HG03342 (cell line): ENCODE measurements around the gene PCIF1.
"Not testable (repeated sequence)": the region's sequence is repeated elsewhere in the genome, so short reads cannot be mapped to it uniquely, and the experiment has no call there.

Experiments
- ATAC-seq: cut with Tn5 transposase; IDR thresholded peaks from one replicate; pipeline ENCODE4 v1.9.1; 2021; ENCODE audit warnings: mild to moderate bottlenecking, moderate library complexity; ENCODE audit not compliant: unreplicated experiment

Gene PCIF1

DNA sequence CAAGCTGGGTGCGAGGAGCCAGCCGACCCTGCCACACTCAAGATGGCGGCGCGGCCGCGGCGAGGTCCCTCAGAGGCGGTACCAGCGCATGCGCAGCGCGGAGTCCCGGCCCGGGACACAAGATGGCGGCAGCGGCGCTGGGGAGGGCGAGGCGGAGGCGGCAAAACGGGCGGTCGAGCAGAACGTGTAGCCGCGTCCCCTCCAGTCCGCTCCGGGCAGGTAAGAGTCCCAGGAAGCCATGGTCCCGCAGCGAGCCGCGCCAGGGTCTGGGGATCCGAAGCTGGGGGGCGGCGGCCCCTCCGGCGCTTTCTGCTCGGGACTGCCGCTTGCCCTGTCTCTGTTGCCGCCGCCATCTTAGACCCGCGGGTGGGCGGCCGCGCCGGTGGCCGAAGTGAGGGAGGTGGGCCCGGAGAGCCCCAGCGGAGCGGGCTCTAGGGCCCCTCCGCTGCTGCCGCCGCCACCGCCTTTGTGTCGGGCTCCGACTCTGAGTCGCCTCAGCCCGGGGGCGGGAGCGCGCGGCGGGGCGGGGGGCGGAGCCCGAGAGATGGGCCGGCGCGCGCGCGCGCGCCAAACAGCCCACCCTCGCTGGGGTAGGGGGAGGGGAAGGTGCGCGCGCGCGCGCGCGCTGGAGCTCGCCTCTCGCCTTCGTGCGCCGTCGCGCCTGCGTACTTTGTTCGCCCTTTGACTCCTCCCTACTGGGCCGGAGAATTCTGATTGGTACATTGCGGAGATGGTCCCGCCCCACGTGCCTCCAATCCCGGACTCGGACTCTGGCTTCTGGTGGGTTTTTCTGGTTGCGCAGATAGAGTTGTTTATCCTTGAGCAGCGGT is at the start of gene PCIF1:
TSS of gene PCIF1 (plus strand) at position 98 of the 830 bp plus-strand sequence. CDS start 4,317 bp downstream, outside the sequence.
- peak; percentile 73 for ATAC-seq

DNA sequence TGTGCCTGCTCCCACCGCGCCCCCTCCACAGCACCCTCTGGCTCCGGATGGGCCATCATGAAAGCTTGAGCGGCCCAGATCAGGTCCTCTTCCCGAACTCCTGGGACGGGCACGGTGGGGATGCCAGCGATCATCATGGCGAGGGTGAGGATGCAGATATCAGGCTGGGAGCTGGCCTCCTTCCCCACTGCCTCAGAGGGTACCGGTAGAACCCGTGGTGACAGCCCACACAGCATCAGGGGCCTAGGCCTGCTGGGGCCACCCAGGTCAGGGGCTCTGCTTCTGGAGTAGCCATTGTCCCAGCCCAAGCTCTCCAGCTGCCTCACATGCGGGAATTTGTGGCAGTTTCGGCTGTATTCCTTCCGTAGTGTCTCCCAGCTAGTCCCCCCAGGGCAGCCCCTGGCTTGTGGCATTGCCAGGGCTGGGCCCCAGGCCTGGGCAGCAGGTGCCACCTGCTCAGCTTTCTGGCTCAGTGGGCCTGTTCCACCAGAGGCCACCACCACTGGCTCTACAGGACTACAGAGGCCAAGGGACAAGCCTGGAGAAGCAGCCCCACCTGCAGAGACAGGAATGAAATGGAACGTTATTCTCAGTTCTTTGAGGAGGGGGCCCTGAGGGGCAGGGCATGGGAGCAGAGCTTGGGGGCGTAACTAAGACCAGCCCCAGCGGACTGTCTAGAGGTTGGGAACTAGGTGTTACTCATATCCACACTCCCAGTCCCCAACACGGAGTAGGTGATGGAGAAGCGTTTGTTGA is 47.7 kb upstream of the PCIF1 start:
- no peak for ATAC-seq

DNA sequence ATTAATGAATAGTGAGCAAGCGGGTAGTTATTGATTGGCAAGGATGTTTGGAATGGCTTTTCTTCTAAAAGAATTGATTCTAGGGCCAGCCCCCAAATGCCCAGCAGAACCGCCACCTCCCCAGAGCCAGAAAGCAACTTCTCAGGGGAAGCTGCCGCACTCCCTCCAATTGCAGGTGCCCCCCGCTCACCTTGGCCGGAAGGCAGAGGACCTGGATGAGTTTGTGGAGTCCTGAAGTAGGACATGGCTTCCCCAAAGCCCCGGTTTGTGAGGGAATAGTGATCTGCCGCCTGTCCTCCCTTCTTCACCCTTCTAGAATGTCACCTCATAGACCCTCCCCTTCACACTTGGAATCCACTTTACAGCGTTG is 47.2 kb upstream of the PCIF1 start, which contains the start of gene SPATA25:
TSS of gene SPATA25 (minus strand) at position 277 of the 370 bp plus-strand sequence. CDS start at position 245, 32 bp downstream.
- ATAC-seq: no peak

DNA sequence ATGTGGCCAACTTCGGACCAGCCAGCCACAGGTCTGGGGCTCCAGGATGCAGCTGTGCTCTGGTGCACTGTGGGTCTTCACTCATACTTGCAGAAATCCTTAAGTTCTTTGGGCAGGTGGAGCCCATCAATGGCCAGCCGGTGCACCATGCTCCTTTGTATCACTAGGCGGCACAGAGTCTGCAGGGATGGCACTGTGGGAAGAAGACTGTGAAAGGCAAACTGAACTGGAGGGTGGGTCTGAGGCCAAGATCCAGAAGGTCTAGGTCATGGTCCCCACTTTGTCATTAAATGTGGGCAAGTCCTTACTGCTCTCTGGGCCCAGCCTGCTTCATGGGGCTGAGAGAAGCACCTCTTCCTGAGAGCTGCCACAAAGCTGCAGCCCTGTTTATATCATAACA is 45.8 kb upstream of the PCIF1 start:
- no peak for ATAC-seq

DNA sequence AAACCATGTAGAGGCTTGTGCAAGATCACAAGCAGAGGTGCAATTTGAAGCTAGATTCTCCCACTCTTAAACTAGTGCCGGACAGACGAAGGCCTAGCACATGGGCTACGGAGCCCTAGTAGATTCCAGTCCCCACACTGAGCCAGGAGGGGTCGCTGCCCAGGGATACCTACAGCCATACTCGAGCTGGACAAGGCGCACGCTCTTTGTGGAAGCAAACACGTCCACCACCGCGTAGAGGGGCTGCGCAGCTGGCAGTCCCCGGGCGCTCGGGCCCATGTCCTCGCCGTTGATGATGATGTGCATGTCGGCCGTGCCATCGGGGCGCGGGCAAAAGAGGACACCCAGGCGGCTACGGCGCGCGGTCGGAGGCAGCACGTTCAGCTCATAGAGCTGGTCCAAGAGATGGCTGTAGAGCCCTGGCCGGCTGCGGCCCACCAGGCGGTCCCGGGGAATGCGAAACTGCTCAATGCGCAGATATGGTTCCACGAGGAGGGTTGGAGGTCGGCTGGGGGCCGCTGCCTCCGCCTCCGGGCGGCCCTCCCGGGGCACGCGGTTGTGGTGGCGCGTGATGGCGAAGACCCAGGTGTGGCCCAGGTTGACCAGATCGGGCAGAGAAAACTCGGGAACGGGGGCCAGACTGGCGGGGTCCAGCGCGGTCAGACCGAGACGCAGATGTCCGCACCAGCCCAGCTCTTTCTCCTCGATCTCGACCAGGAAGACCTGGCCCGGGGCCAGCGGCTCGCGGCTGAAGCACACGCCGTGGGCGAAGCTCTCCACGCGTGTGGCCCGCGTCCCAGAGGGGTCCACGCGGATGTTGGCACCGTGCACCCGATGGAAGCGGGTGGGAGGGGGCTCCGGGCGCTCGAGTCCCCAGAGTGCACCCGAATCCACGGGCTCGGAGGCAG is 44.2 kb upstream of the PCIF1 start:
- no peak for ATAC-seq

DNA sequence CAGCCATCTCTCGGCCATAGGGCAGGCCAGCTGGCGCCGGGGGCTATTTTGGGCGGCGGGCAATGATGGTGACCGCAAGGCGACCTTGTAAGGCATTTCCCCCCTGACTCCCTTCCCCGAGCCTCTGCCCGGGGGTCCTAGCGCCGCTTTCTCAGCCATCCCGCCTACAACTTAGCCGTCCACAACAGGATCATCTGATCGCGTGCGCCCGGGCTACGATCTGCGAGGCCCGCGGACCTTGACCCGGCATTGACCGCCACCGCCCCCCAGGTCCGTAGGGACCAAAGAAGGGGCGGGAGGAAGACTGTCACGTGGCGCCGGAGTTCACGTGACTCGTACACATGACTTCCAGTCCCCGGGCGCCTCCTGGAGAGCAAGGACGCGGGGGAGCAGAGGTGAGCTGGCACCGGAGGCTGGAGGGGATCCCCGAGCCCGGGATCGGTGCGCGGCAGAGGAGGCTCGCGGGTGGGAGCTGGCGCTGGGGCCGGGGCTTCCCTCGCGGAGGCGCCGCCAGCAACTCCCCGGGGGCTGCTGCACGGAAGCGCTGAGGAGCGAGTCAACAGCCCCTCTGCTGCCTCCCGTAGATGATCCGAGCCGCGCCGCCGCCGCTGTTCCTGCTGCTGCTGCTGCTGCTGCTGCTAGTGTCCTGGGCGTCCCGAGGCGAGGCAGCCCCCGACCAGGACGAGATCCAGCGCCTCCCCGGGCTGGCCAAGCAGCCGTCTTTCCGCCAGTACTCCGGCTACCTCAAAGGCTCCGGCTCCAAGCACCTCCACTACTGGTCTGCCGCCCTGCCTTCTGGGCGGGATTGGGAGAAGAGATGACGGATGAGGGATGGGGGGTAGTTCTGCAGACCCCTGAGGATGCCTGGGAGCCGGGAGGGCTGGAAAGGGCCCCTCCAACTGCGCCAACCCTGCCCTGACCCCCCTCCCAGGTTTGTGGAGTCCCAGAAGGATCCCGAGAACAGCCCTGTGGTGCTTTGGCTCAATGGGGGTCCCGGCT is 43.2 kb upstream of the PCIF1 start, which contains the start of the genes CTSA and NEURL2:
TSS of gene CTSA (plus strand) at position 351 of the 999 bp plus-strand sequence. CDS start at position 585, 234 bp downstream.
TSS of gene NEURL2 (minus strand) at position 224 of the 999 bp plus-strand sequence. CDS start at position 7, 217 bp downstream.
- peak; percentile 68 for ATAC-seq

DNA sequence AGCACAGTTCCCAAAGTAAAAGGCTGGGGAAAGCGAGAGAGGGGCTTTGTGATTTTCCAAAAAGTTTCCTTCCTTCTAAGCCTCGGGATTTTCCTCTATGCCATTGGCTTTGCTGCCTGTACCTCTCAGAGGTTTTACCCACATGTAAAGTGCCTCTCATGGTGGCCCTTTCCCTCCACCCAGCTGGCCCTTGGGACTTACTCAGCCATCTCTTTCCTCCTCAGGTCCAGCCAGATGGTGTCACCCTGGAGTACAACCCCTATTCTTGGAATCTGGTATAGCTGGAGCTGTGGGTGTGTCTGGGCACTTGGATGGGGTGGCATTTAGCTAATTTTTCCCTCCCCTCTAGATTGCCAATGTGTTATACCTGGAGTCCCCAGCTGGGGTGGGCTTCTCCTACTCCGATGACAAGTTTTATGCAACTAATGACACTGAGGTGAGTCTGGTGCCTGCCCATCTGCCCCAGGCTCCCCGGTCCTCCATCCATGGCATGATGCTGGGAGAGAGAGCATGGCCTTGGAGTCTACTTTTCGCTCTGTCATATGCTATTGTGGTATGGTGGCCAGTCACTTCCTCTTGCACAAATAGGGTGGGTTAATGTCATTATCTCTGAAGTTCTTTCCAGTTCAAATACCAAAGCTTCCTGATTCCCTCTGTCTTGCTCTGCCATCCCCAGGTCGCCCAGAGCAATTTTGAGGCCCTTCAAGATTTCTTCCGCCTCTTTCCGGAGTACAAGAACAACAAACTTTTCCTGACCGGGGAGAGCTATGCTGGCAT is 42.2 kb upstream of the PCIF1 start:
- ATAC-seq: no peak

DNA sequence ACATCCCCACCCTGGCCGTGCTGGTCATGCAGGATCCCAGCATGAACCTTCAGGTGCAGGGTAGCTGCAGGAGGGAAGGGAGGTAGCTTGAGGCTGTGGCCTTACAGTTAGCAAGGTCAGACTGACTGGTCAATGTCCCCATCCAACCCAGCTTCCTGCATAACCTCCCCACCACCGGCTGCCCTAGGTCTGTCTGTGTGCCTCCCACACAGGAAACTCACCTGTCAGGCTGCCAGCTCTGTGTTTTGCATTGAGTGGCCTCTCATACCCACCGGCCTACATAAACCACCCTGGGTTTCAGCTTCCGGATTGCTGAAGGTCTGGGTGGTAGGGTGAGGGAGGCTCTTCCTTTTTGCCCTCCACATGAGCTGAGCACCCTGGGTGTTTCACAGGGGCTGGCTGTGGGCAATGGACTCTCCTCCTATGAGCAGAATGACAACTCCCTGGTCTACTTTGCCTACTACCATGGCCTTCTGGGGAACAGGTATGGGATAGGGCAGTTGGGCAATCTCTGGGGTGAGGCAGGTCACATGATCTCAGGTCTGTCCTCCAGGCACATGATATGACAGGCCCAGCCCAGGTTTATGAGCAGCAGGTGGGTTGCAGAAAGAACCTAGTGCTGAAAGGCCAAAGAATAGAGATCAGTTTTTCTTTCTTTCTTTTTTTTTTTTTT is 41.5 kb upstream of the PCIF1 start:
- no peak for ATAC-seq

DNA sequence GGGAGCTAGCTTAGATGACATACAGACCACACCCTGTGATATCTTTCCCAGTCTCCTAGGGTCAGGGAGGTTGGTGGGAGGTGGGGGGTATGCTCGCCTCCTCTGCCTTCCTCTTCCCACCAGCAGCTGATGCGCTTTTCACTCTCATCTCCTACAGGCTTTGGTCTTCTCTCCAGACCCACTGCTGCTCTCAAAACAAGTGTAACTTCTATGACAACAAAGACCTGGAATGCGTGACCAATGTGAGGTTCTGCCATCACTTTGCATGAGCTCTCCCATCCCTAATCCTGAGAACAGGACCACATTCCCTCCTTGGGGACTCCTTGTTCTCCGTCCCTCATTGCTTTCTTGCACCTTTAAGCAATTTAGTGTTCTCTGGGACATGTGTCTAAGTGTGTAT is 40.7 kb upstream of the PCIF1 start:
- ATAC-seq: no peak

DNA sequence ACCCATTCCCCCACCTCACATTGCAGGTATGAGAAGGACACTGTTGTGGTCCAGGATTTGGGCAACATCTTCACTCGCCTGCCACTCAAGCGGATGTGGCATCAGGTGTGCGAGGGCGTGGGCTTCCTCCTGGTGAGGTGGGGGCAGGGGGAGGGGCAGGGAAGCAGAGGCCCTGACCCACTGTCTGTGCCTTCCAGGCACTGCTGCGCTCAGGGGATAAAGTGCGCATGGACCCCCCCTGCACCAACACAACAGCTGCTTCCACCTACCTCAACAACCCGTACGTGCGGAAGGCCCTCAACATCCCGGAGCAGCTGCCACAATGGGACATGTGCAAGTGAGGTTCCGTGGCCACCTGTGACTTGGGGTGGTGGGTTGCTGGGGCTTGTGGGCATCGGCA is 39.7 kb upstream of the PCIF1 start:
- ATAC-seq: no peak

DNA sequence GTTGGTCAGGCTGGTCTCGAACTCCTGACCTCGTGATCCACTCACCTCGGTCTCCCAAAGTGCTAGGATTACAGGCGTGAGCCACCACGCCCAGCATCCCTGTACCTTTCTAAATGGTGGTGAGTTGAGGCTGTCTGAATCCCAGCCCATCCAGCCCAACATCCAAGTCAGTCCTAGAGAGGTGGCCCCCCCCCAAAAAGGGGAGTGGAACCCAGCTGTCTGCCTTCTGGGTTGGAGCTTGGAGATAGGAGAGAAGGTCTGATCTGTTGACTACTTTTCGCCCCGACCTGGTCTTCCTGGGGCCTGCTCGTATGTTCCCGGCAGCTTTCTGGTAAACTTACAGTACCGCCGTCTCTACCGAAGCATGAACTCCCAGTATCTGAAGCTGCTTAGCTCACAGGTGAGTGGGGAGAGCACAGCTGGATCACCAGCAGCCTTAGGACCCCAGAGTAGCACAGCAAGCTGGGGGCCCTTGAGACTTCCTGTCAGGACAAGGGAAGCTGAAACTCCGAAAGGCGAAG is 37.8 kb upstream of the PCIF1 start:
- no peak for ATAC-seq

DNA sequence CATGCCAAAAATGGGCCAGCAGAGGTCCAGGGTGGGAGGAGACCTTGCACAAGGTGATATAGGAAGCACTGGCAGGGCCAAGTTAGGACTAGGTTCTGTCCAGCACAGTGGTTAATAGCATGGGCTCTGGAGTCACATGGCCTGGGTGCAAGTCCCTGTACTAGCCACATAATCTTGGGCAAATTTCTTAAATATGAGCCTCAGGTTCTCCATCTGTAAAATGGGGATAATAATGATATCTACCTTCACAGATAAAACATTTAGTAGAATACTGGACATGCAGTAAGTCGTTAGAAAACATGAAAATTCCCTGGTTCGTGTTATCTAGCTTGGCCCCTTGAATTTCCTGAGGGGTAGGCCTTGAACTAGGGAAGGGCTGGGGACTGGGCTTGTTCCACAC is 37.2 kb upstream of the PCIF1 start:
- ATAC-seq: no peak

DNA sequence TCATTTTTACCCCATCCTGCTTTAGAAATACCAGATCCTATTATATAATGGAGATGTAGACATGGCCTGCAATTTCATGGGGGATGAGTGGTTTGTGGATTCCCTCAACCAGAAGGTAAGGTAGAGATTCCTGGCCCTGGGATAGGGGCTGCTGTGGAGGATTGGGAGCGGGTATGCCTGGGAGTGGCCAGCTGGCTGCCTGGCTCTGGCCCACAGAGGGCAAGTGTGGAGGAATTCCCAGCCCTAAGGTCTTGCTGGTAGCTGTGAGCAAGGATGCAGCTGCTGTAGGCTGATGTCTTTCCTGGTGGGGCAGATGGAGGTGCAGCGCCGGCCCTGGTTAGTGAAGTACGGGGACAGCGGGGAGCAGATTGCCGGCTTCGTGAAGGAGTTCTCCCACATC is 36.8 kb upstream of the PCIF1 start:
- ATAC-seq: no peak

DNA sequence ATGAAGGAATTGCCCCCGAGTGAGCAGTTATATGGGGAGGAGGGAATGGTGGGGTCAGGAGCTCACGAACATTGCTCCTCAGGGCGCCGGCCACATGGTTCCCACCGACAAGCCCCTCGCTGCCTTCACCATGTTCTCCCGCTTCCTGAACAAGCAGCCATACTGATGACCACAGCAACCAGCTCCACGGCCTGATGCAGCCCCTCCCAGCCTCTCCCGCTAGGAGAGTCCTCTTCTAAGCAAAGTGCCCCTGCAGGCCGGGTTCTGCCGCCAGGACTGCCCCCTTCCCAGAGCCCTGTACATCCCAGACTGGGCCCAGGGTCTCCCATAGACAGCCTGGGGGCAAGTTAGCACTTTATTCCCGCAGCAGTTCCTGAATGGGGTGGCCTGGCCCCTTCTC is 36.2 kb upstream of the PCIF1 start:
- ATAC-seq: no peak

DNA sequence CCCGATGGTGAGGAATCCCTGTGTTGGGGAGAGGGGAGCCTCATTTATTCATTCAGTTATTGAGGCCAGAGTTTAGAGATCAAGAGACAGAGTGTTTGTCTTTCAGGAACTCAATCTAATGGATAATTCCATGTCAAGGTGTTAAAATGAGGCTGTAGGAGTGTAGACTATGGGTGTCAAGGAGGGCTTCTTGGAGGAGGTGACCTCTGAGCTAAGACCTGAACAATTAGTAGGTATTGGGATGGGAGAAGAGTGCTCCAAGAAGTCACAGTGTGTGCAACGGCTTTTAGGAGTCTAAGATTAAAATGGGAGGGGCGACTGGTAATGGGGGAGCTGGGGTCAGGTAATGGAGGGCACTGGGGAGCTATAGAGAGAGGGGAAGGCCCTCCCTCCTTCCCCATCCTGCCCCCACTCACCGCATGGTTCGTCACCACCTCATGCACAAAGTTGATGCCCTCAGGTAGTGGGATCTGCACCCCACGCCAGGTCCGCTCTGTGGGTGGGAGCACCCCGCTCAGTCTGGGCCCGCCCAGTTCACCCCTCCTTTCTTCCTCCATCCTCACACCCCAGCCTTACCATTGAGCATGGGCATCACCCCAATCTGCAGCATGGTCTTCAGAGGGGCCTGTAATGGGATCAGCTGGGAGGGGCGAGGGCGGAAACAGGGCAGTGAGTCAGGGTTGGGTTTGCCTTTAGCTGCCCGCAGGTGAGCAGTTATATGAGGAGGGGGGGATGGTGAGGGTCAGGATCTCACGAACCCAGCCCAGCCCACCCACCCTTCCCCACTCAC is 35.2 kb upstream of the PCIF1 start:
- ATAC-seq: no peak

DNA sequence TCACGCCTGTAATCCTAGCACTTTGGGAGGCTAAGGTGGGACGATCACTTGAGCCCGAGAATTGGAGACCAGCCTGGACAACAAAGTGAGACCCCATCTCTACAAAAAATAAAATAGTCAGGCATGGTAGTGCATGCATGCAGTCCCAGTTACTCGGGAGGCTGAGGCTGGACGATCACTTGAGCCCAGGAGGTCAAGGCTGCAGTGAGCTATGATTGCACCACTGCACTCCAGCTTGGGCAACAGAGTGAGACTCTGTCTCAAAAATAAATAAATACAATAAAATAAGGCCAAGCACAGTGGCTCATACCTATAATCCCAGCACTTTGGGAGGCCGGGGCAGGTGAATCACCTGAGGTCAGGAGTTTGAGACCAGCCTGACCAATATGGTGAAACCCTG is 33.2 kb upstream of the PCIF1 start:
- not testable (repeated sequence) for ATAC-seq

DNA sequence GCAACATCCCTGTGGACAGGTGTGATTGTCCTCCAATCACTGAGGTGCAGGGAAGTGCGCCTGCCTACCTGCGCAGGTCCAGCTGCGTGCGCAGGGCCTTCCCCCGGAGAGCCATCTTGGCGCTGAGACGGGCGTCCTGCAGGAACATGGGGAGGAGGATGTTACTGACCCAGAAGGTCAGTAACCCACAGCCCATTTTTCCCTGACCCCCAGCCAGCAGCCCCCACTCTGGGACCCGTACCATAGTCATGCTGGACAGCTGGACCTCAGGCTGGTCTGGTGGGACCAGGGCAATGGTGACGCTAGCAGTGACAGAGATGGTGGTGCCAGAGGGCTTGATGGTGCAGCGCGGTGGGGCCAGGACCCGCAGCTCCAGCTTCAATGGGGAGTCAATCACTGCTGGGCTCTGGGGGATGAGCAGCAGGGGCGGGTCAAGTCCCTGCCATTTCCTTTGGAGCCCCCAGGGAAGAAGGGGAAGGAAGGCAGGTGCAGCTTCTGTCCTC is 32.2 kb upstream of the PCIF1 start:
- no peak for ATAC-seq
